SK-N-SH (cell line): ENCODE data around the gene METTL24. TPM values are rescaled to one million over a fixed set of nuclear protein-coding genes. Genes with fewer than 3 reads are reported as not detected.

Experiments
- CTCF ChIA-PET: fragments of 300-600, 350-600 bp; formaldehyde crosslinking; extraction: SDS; loops from one replicate; lab custom pipeline; 2021; lab: Yijun Ruan, JAX
- POLR2A ChIA-PET: fragments of 350-600 bp; sonication (Branson Sonifier 250); formaldehyde crosslinking; extraction: SDS; loops from one replicate; lab custom pipeline; 2020; ENCODE audit warnings: antibody characterized with exemption, inconsistent platforms; lab: Yijun Ruan, JAX
- DNase-seq: peaks from one replicate; pipeline ENCODE4 v3.0.0; 2012
- H2AFZ ChIP-seq: fragments of 200-600 bp; sonication (generic); 2 replicates; pipeline ENCODE4 v1.8.1; 2016; ENCODE audit warnings: antibody characterized with exemption, mild to moderate bottlenecking, low read depth
- H3F3A ChIP-seq: fragments of 200-600 bp; sonication (generic); replicated peaks from 2 replicates; pipeline ENCODE3; 2016; ENCODE audit warnings: antibody characterized with exemption, mild to moderate bottlenecking; ENCODE audit not compliant: insufficient read depth
- H3K27ac ChIP-seq, 2 experiments: fragments of 200-500 bp in 1 of 2; fragments of 200-600 bp in 1 of 2; sonication (Bioruptor generic) in 1 of 2; sonication (generic), shearing (Covaris generic) in 1 of 2; 2 replicates each; pipeline versions ENCODE4 v1.5.1 to v1.6.1; 2014 to 2016; ENCODE audit warnings: low read depth in 2 of 2, inconsistent platforms in 1 of 2, low read length in 1 of 2, mild to moderate bottlenecking in 1 of 2, mixed read lengths in 1 of 2
- H3K27me3 ChIP-seq: fragments of 200-600 bp; sonication (generic), shearing (Covaris generic); 2 replicates; pipeline ENCODE4 v1.6.1; 2016; ENCODE audit warnings: mixed run types; ENCODE audit not compliant: insufficient read depth
- H3K36me3 ChIP-seq, 2 experiments: fragments of 200-500 bp in 1 of 2; fragments of 200-600 bp in 1 of 2; sonication (Bioruptor generic) in 1 of 2; sonication (generic) in 1 of 2; replicated peaks in 1 of 2; 2 replicates each; pipeline versions ENCODE3 to v1.5.1; 2014 to 2016; ENCODE audit warnings: low read length in 1 of 2, mild to moderate bottlenecking in 1 of 2; ENCODE audit not compliant: insufficient read depth in 2 of 2, control insufficient read depth in 1 of 2
- H3K4me1 ChIP-seq, 2 experiments: fragments of 200-500 bp in 1 of 2; fragments of 200-600 bp in 1 of 2; sonication (Bioruptor generic) in 1 of 2; sonication (generic), shearing (Covaris generic) in 1 of 2; 2 replicates each; pipeline versions ENCODE4 v1.5.1 to v1.6.1; 2014 to 2016; ENCODE audit warnings: low read depth in 1 of 2, low read length in 1 of 2, mixed run types in 1 of 2; ENCODE audit not compliant: insufficient read depth in 2 of 2, control insufficient read depth in 1 of 2
- H3K4me2 ChIP-seq: fragments of 200-600 bp; sonication (generic), shearing (Covaris generic); 2 replicates; pipeline ENCODE4 v1.6.1; 2017; ENCODE audit warnings: mixed run types
- H3K4me3 ChIP-seq, 2 experiments: fragments of 200-500 bp in 1 of 2; fragments of 200-600 bp in 1 of 2; sonication (Bioruptor generic) in 1 of 2; sonication (generic), shearing (Covaris generic) in 1 of 2; 2 replicates each; pipeline versions ENCODE4 v1.5.1 to v1.8.1; 2014 to 2016; ENCODE audit warnings: low read depth in 2 of 2, inconsistent platforms in 1 of 2, low read length in 1 of 2, mild to moderate bottlenecking in 1 of 2, mixed read lengths in 1 of 2, moderate library complexity in 1 of 2
- H3K79me2 ChIP-seq: fragments of 200-600 bp; sonication (generic); 2 replicates; pipeline ENCODE4 v1.8.1; 2017; ENCODE audit warnings: mild to moderate bottlenecking; ENCODE audit not compliant: insufficient read depth
- H3K9ac ChIP-seq: fragments of 200-600 bp; sonication (generic); 2 replicates; pipeline ENCODE4 v1.6.1; 2017; ENCODE audit warnings: mixed run types
- H3K9me2 ChIP-seq: fragments of 200-600 bp; sonication (generic); 2 replicates; pipeline ENCODE4 v1.6.1; 2017; ENCODE audit warnings: mixed run types
- H3K9me3 ChIP-seq: fragments of 200-600 bp; sonication (generic); 2 replicates; pipeline ENCODE4 v1.6.1; 2017; ENCODE audit warnings: mixed run types, mild to moderate bottlenecking, moderate library complexity
- H4K20me1 ChIP-seq: fragments of 200-600 bp; sonication (generic); 2 replicates; pipeline ENCODE4 v1.6.1; 2017; ENCODE audit warnings: mild to moderate bottlenecking, mixed run types; ENCODE audit not compliant: insufficient read depth
- CTCF ChIP-seq: fragments of 200-600 bp; sonication (generic); IDR thresholded peaks from 2 replicates; pipeline ENCODE4 v1.6.1; 2017; ENCODE audit warnings: antibody characterized with exemption, mild to moderate bottlenecking, moderate library complexity
- ELF1 ChIP-seq: IDR thresholded peaks from 2 replicates; pipeline ENCODE4 v1.4.0; 2012
- EP300 ChIP-seq, 2 experiments: IDR thresholded peaks; 2 replicates each; pipeline versions ENCODE4 v1.4.0 to v1.6.1; 2012; ENCODE audit warnings: borderline replicate concordance in 1 of 2, low read depth in 1 of 2, low read length in 1 of 2
- EZH2phosphoT487 ChIP-seq: fragments of 200-600 bp; sonication (generic); IDR thresholded peaks from 2 replicates; pipeline ENCODE4 v1.6.1; 2017; ENCODE audit warnings: low read depth, mixed run types, mild to moderate bottlenecking, antibody characterized with exemption, moderate library complexity, borderline replicate concordance
- FOSL2 ChIP-seq: IDR thresholded peaks from 2 replicates; pipeline ENCODE4 v1.4.0; 2012; ENCODE audit warnings: low read depth, mild to moderate bottlenecking, moderate library complexity, borderline replicate concordance
- FOXJ3 ChIP-seq: sonication (generic); formaldehyde crosslinking; IDR thresholded peaks from 2 replicates; pipeline ENCODE4 v1.5.1; 2020; ENCODE audit warnings: mild to moderate bottlenecking, missing genetic modification reagents
- JUND ChIP-seq: IDR thresholded peaks from 2 replicates; pipeline ENCODE4 v1.4.0; 2012
- MEF2A ChIP-seq: IDR thresholded peaks from 2 replicates; pipeline ENCODE4 v1.4.0; 2012; ENCODE audit warnings: low read depth, borderline replicate concordance
- MXI1 ChIP-seq: IDR thresholded peaks from 2 replicates; pipeline ENCODE4 v1.6.1; 2012; ENCODE audit warnings: mild to moderate bottlenecking, low read depth, low read length, improper control_type of control experiment
- NFIC ChIP-seq: IDR thresholded peaks from 2 replicates; pipeline ENCODE4 v1.4.0; 2012; ENCODE audit warnings: borderline replicate concordance
- POLR2AphosphoS5 ChIP-seq: IDR thresholded peaks from 2 replicates; pipeline ENCODE4 v1.6.1; 2012; ENCODE audit warnings: low read depth, low read length
- SIN3A ChIP-seq: IDR thresholded peaks from 2 replicates; pipeline ENCODE4 v1.6.1; 2012; ENCODE audit warnings: low read depth, mild to moderate bottlenecking, low read length, moderate library complexity, borderline replicate concordance
- SMC3 ChIP-seq: IDR thresholded peaks from 2 replicates; pipeline ENCODE4 v1.6.1; 2012; ENCODE audit warnings: low read depth, low read length, improper control_type of control experiment
- TAF1 ChIP-seq: IDR thresholded peaks from 2 replicates; pipeline ENCODE4 v1.6.1; 2012; ENCODE audit warnings: low read depth, mild to moderate bottlenecking, low read length, moderate library complexity, borderline replicate concordance
- TEAD4 ChIP-seq: IDR thresholded peaks from 2 replicates; pipeline ENCODE4 v1.4.0; 2012; ENCODE audit warnings: mild to moderate bottlenecking, borderline replicate concordance; ENCODE audit not compliant: insufficient read depth
- USF2 ChIP-seq: fragments of 150-350 bp; IDR thresholded peaks from 2 replicates; pipeline ENCODE4 v1.6.1; 2017; ENCODE audit warnings: antibody characterized with exemption, low read length, low read depth, borderline replicate concordance
- YY1 ChIP-seq: IDR thresholded peaks from 2 replicates; pipeline ENCODE4 v1.4.0; 2012; ENCODE audit warnings: low read depth, mild to moderate bottlenecking
- WGBS: methylation state at CpG from one replicate; pipeline ENCODE4 v1.1.6; 2017; ENCODE audit warnings: low lambda C conversion rate; 5-methylcytosine and 5-hydroxymethylcytosine counted together
- polyA plus RNA-seq, 3 experiments: library from polyadenylated mRNA; depleted of rRNA; stranded (reverse); fragments of >200 nt; gene quantifications; 2 replicates each; pipeline ENCODE4 v1.2.3, GENCODE V29; 2012
- TF ChIP-seq, protein P1 (sequence below): fragments of 150-350 bp; IDR thresholded peaks from 2 replicates; pipeline ENCODE4 v1.6.1; 2016; ENCODE audit warnings: mild to moderate bottlenecking, low read depth, low read length
- TF ChIP-seq, protein P2 (sequence below): IDR thresholded peaks from 2 replicates; pipeline ENCODE4; 2012

The METTL24 gene
- polyA plus RNA-seq, 1 of the 3 experiments (the other 2 are of a cell fraction): not detected

GRCh38 chr6:110341067-110341466, 17.1 kb downstream of the METTL24 start (continued):
- TF ChIP-seq CTCF: no peak
- no peak for TF ChIP-seq SIN3A
- no peak for TF ChIP-seq NFIC
- TF ChIP-seq TAF1: no peak
- TF ChIP-seq USF2: no peak
- TF ChIP-seq, protein P1, sequence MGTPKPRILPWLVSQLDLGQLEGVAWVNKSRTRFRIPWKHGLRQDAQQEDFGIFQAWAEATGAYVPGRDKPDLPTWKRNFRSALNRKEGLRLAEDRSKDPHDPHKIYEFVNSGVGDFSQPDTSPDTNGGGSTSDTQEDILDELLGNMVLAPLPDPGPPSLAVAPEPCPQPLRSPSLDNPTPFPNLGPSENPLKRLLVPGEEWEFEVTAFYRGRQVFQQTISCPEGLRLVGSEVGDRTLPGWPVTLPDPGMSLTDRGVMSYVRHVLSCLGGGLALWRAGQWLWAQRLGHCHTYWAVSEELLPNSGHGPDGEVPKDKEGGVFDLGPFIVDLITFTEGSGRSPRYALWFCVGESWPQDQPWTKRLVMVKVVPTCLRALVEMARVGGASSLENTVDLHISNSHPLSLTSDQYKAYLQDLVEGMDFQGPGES: no peak
- no peak for TF ChIP-seq FOXJ3 (CRISPR knock-in tag)

- no peak for DNase-seq
- Histone ChIP-seq H3F3A (no peaks in the 10 kb centered on the region), H3K36me3 (no peaks in the 10 kb centered on the region), H2AFZ (no peak overlapping the region), H3K27me3 (no peaks in the 10 kb centered on the region), H4K20me1 (no peaks in the 10 kb centered on the region), H3K9ac (no peak overlapping the region)
- TF ChIP-seq EZH2phosphoT487 (no peak), EP300 (IDR thresholded peaks at IDR 0.05; ENCODE audit: borderline replicate concordance in 1 of 2, low read depth in 1 of 2, low read length in 1 of 2) (no peak), POLR2AphosphoS5 (no peak), TEAD4 (no peak), FOSL2 (no peak), MEF2A (no peak), JUND (no peak), ELF1 (no peak), MXI1 (no peak), SMC3 (no peak), YY1 (no peak), SIN3A (no peak)
- TF ChIP-seq, protein P2, sequence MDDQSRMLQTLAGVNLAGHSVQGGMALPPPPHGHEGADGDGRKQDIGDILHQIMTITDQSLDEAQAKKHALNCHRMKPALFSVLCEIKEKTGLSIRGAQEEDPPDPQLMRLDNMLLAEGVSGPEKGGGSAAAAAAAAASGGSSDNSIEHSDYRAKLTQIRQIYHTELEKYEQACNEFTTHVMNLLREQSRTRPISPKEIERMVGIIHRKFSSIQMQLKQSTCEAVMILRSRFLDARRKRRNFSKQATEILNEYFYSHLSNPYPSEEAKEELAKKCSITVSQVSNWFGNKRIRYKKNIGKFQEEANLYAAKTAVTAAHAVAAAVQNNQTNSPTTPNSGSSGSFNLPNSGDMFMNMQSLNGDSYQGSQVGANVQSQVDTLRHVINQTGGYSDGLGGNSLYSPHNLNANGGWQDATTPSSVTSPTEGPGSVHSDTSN: no peak
- TF ChIP-seq, all 33 proteins: peak for 0
- Histone ChIP-seq H3K9me3 (no peaks in the 10 kb centered on the region), H3K9me2 (no peaks in the 10 kb centered on the region), H3K27ac (no peak overlapping the region), H3K4me1 (peaks cover 0 to 8% of the 10 kb centered on the region in 2 experiments; a peak in 2 of 4 replicates), H3K4me3 (no peak overlapping the region), H3K79me2 (no peaks in the 10 kb centered on the region), H3K4me2 (no peak overlapping the region)
- 82% methylated on average over 7 of the region's 7 CpGs for WGBS
- POLR2A ChIA-PET: no interaction called here
- CTCF ChIA-PET: interaction anchor here (1.0 to 2.9 kb wide), 6 partner anchors 13 to 301 kb away, joined by 3 to 23 read pairs (median 8); partner anchors contain the start of genes CDC40 and WASF1
Measured at GRCh38 chr6:110340392-110340965, 17.7 kb downstream of the METTL24 start.
